ENCODE data around the gene GET3.

Gene GET3

DNA sequence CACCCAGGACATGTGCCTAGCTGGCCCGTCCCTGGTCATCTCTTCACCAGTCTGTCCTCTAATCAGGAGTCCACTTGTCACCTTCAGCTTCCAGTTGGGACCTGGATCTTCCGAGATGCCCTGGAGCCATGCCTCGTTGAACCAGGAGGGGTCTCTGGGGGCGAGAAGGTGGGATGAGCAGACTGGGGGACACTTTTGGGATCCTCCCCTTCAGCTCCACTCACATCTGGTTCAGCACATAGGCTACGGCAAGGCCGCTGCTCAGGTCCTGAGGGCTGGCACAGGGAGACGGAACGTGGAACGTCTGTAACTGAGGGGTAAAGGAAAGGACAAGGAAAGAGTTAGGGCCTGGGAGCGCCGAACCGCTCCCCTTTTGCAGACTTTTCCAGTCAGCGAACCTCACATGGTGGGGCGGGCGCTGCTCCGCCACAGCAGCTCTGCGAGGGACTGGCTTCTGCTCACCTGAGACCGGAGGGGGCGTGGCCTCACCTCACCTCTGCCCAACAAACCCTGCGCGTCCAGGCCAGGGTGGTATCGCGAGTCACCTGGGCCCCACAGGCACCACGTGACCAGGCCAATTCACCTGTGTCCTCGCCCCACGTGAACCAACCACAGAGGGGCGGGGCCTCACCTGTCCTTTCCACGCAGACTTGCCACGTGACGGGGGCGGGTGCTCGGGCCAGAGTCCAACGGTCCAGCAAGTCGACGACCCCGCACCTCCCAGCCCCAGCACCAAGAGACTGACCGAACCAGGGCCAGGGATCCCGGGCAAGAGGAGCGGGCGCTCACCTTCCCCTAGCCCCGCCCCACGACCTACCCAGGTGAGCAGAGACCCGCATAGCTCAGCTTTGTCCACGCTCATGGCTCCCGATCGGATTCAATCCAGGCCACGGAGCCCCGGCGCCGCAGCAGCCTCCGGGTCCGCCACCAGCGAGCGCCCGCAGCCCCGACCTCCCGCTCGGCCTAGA, 37.6 kb downstream of the GET3 start, which contains the start of gene HOOK2:
Gene HOOK2, minus strand, starts transcription at position 965 of the 968 bp plus-strand sequence. Its CDS starts 103 bp downstream, at position 862.
- H3K4me2 ChIP-seq (ENCODE audit: low read depth, low read length): peak within 1 kb of the TSS; percentile 98

GRCh38 chr19:12777217-12778016, 40.1 kb downstream of the GET3 start:
- Histone ChIP-seq H3K36me3 (replicated peaks; ENCODE audit: insufficient read depth, low read length) (no peaks in the 10 kb centered on the region), H3K9me3 (replicated peaks; ENCODE audit: insufficient read depth, low read length) (no peaks in the 10 kb centered on the region), H3K27me3 (replicated peaks; ENCODE audit: insufficient read depth, low read length) (no peaks in the 10 kb centered on the region), H3K79me2 (ENCODE audit: low read length) (no peaks in the 10 kb centered on the region), H3K4me3 (ENCODE audit: low read length) (peak overlapping the region; percentile 88), H3K9ac (ENCODE audit: low read length) (peak overlapping the region; percentile 68; the same call in 1 of the 2 replicates), H3K4me2 (ENCODE audit: low read depth, low read length) (peak overlapping the region; percentile 99), H2AFZ (ENCODE audit: low read length) (peak overlapping the region; percentile 99), H3K4me1 (ENCODE audit: low read length) (peaks cover 20% of the 10 kb centered on the region), H4K20me1 (ENCODE audit: insufficient read depth, low read length) (no peaks in the 10 kb centered on the region), H3K27ac (ENCODE audit: low read length) (no peak overlapping the region), H3F3A (ENCODE audit: insufficient read depth, low read length) (peaks cover 9% of the 10 kb centered on the region; the same call in 1 of the 2 replicates), H3K9me2 (replicated peaks; ENCODE audit: insufficient read depth, low read length) (no peaks in the 10 kb centered on the region)
- TF ChIP-seq, protein P1, sequence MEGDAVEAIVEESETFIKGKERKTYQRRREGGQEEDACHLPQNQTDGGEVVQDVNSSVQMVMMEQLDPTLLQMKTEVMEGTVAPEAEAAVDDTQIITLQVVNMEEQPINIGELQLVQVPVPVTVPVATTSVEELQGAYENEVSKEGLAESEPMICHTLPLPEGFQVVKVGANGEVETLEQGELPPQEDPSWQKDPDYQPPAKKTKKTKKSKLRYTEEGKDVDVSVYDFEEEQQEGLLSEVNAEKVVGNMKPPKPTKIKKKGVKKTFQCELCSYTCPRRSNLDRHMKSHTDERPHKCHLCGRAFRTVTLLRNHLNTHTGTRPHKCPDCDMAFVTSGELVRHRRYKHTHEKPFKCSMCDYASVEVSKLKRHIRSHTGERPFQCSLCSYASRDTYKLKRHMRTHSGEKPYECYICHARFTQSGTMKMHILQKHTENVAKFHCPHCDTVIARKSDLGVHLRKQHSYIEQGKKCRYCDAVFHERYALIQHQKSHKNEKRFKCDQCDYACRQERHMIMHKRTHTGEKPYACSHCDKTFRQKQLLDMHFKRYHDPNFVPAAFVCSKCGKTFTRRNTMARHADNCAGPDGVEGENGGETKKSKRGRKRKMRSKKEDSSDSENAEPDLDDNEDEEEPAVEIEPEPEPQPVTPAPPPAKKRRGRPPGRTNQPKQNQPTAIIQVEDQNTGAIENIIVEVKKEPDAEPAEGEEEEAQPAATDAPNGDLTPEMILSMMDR (IDR thresholded peaks at IDR 0.05; ENCODE audit: low read length): peak; percentile 97
- TF ChIP-seq EZH2phosphoT487 (IDR thresholded peaks at IDR 0.05; ENCODE audit: low read length): no peak
- peak; percentile 72 for DNase-seq

More for the DNA sequence above, 37.6 kb downstream of the GET3 start, which contains the start of gene HOOK2:
- no peaks in the 10 kb centered on the region for H4K20me1 ChIP-seq (ENCODE audit: insufficient read depth, low read length)
- H3K9me2 ChIP-seq (replicated peaks; ENCODE audit: insufficient read depth, low read length): no peaks in the 10 kb centered on the region
- H3K36me3 ChIP-seq (replicated peaks; ENCODE audit: insufficient read depth, low read length): no peaks in the 10 kb centered on the region
- TF ChIP-seq EZH2 (optimal IDR thresholded peaks at IDR 0.05; ENCODE audit: low read depth, low read length): no peak
- TF ChIP-seq EZH2phosphoT487 (IDR thresholded peaks at IDR 0.05; ENCODE audit: low read length): no peak
- TF ChIP-seq, protein P1 (IDR thresholded peaks at IDR 0.05; ENCODE audit: low read length): no peak
- H3K27me3 ChIP-seq (replicated peaks; ENCODE audit: insufficient read depth, low read length): no peaks in the 10 kb centered on the region
- H3K9ac ChIP-seq (ENCODE audit: low read length): peak within 1 kb of the TSS; percentile 84
- H3K79me2 ChIP-seq (ENCODE audit: low read length): no peaks in the 10 kb centered on the region
- peak; percentile 58 for DNase-seq
- peaks cover 23% of the 10 kb centered on the region for H3K4me1 ChIP-seq (ENCODE audit: low read length)
- peak within 1 kb of the TSS; percentile 96 for H2AFZ ChIP-seq (ENCODE audit: low read length)
- H3F3A ChIP-seq (ENCODE audit: insufficient read depth, low read length): peaks cover 6% of the 10 kb centered on the region; the same call in 1 of the 2 replicates
- peak within 1 kb of the TSS; percentile 91 for H3K4me3 ChIP-seq (ENCODE audit: low read length)
- H3K9me3 ChIP-seq (replicated peaks; ENCODE audit: insufficient read depth, low read length): no peaks in the 10 kb centered on the region
- peak within 1 kb of the TSS; percentile 43; the same call in 1 of the 2 replicates for H3K27ac ChIP-seq (ENCODE audit: low read length)

GRCh38 chr19:12778017-12778904, 41.0 kb downstream of the GET3 start:
- H3K4me2 ChIP-seq (ENCODE audit: low read depth, low read length): peak overlapping the region; percentile 99
- DNase-seq: peak; percentile 27
- no peaks in the 10 kb centered on the region for H3K79me2 ChIP-seq (ENCODE audit: low read length)
- H3F3A ChIP-seq (ENCODE audit: insufficient read depth, low read length): peaks cover 10% of the 10 kb centered on the region
- TF ChIP-seq EZH2phosphoT487 (IDR thresholded peaks at IDR 0.05; ENCODE audit: low read length) (no peak), EZH2 (optimal IDR thresholded peaks at IDR 0.05; ENCODE audit: low read depth, low read length) (no peak)
- TF ChIP-seq, protein P1 (IDR thresholded peaks at IDR 0.05; ENCODE audit: low read length): no peak
- no peaks in the 10 kb centered on the region for H3K27me3 ChIP-seq (replicated peaks; ENCODE audit: insufficient read depth, low read length)
- H4K20me1 ChIP-seq (ENCODE audit: insufficient read depth, low read length): no peaks in the 10 kb centered on the region
- H3K9me3 ChIP-seq (replicated peaks; ENCODE audit: insufficient read depth, low read length): no peaks in the 10 kb centered on the region
- no peaks in the 10 kb centered on the region for H3K36me3 ChIP-seq (replicated peaks; ENCODE audit: insufficient read depth, low read length)
- peaks cover 24% of the 10 kb centered on the region for H3K4me1 ChIP-seq (ENCODE audit: low read length)
- H3K9ac ChIP-seq (ENCODE audit: low read length): peak overlapping the region; percentile 68
- no peaks in the 10 kb centered on the region for H3K9me2 ChIP-seq (replicated peaks; ENCODE audit: insufficient read depth, low read length)
- peak overlapping the region; percentile 88 for H3K4me3 ChIP-seq (ENCODE audit: low read length)
- H2AFZ ChIP-seq (ENCODE audit: low read length): peak overlapping the region; percentile 99
- no peak overlapping the region for H3K27ac ChIP-seq (ENCODE audit: low read length)

Data from MM.1S (cell line).